Esophagus squamous epithelium (tissue), 5 donors: ENCODE data around the gene CNOT1. TPM values are rescaled to one million over a fixed set of nuclear protein-coding genes. Genes with fewer than 3 reads are reported as not detected.

Source experiments
- DNase-seq: peaks from one replicate; lab custom pipeline; 2025; lab: John Stamatoyannopoulos, UW
- H3K27ac ChIP-seq, 4 donors: fragments of 200-600 bp; sonication (generic); one replicate each; pipeline ENCODE4 v1.5.1; 2016 to 2019; ENCODE audit warnings: mild to moderate bottlenecking in 1 of 4
- H3K27me3 ChIP-seq, 4 donors: fragments of 200-600 bp; sonication (generic); 1 replicate in 3 of 4; 2 replicates in 1 of 4; pipeline versions ENCODE4 v1.5.1 to v1.6.0; 2017 to 2021; ENCODE audit warnings: antibody characterized with exemption in 1 of 4
- H3K36me3 ChIP-seq, 3 donors: fragments of 200-600 bp; sonication (generic); one replicate each; pipeline ENCODE4 v1.5.1; 2016 to 2019
- H3K4me1 ChIP-seq, 3 donors: fragments of 200-600 bp; sonication (generic); one replicate each; pipeline ENCODE4 v1.5.1; 2017 to 2019
- H3K4me3 ChIP-seq, 4 donors: fragments of 200-600 bp; sonication (generic); 1 replicate in 3 of 4; 2 replicates in 1 of 4; pipeline ENCODE4 v1.5.1; 2016 to 2019; ENCODE audit warnings: mild to moderate bottlenecking in 2 of 4, moderate library complexity in 1 of 4
- H3K9me3 ChIP-seq, 3 donors: fragments of 200-600 bp; sonication (generic); one replicate each; pipeline ENCODE4 v1.5.1; 2016 to 2019
- POLR2A ChIP-seq, 4 donors: fragments of 450-650 bp; IDR thresholded peaks; one replicate each; pipeline ENCODE4 v1.6.1; 2017; ENCODE audit warnings: antibody characterized with exemption in 4 of 4, mild to moderate bottlenecking in 4 of 4, moderate library complexity in 3 of 4
- WGBS, 2 donors: methylation state at CpG; one replicate each; pipeline ENCODE4 v1.1.5; 2018; 5-methylcytosine and 5-hydroxymethylcytosine counted together
- intact Hi-C: fragments of 100-400 bp; cut with DNase I; formaldehyde crosslinking; loops from one replicate; pipeline ENCODE4 v1.15.0; 2022
- total RNA-seq, 4 donors: library from RNA; depleted of rRNA; stranded (reverse); fragments of >200 nt; gene quantifications; one replicate each; pipeline ENCODE4 v1.1.0, GENCODE V29; 2016
- TF ChIP-seq, protein P1 (sequence below), 6 experiments: fragments of 450-650 bp in 4 of 6; fragments of 200-600 bp in 2 of 6; sonication (generic) in 2 of 6; IDR thresholded peaks; one replicate each; pipeline ENCODE4 v1.5.1; 2016 to 2019; ENCODE audit warnings: antibody characterized with exemption in 6 of 6, mild to moderate bottlenecking in 4 of 6, moderate library complexity in 4 of 6
- donor health status: DM: yes; HTN: yes; CAD: no.

The CNOT1 gene
- total RNA-seq, 4 donors from 2014 or later, result 124 to 229 (median 153) TPM

- H3K27ac ChIP-seq, result no peak overlapping the region
- WGBS, 2 donors, result 83 to 93% methylated on average over 2 of the region's 2 CpGs
Measured at GRCh38 chr16:58478427-58478826, 151.2 kb downstream of the CNOT1 start.

GRCh38 chr16:58476791-58477190 is 152.8 kb downstream of the CNOT1 start:
- no peak for DNase-seq
- 50 to 53% methylated on average over 1 of the region's 1 CpG for WGBS, 2 donors
- Histone ChIP-seq H3K36me3 (no peaks in the 10 kb centered on the region), H3K9me3 (no peaks in the 10 kb centered on the region), H3K4me3 (no peak overlapping the region), H3K27me3 (no peaks in the 10 kb centered on the region), H3K4me1 (peaks cover 0 to 14% (median 0%) of the 10 kb centered on the region in 3 donors), H3K27ac (no peak overlapping the region)
- TF ChIP-seq POLR2A (IDR thresholded peaks at IDR 0.05), result no peak
- TF ChIP-seq, protein P1, sequence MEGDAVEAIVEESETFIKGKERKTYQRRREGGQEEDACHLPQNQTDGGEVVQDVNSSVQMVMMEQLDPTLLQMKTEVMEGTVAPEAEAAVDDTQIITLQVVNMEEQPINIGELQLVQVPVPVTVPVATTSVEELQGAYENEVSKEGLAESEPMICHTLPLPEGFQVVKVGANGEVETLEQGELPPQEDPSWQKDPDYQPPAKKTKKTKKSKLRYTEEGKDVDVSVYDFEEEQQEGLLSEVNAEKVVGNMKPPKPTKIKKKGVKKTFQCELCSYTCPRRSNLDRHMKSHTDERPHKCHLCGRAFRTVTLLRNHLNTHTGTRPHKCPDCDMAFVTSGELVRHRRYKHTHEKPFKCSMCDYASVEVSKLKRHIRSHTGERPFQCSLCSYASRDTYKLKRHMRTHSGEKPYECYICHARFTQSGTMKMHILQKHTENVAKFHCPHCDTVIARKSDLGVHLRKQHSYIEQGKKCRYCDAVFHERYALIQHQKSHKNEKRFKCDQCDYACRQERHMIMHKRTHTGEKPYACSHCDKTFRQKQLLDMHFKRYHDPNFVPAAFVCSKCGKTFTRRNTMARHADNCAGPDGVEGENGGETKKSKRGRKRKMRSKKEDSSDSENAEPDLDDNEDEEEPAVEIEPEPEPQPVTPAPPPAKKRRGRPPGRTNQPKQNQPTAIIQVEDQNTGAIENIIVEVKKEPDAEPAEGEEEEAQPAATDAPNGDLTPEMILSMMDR (IDR thresholded peaks at IDR 0.05), result no peak
- intact Hi-C loops, result no loop called here

More at GRCh38 chr16:58478427-58478826, 151.2 kb downstream of the CNOT1 start:
- Histone ChIP-seq H3K4me1 (peaks cover 0 to 14% (median 0%) of the 10 kb centered on the region in 3 donors), H3K36me3 (no peaks in the 10 kb centered on the region), H3K4me3 (no peak overlapping the region), H3K27me3 (no peaks in the 10 kb centered on the region), H3K9me3 (no peaks in the 10 kb centered on the region)
- intact Hi-C loops, result no loop called here
- no peak for TF ChIP-seq POLR2A (IDR thresholded peaks at IDR 0.05)
- TF ChIP-seq, protein P1 (IDR thresholded peaks at IDR 0.05), result no peak
- no peak for DNase-seq

GRCh38 chr16:58475091-58475619 is 154.5 kb downstream of the CNOT1 start:
- intact Hi-C loops, result no loop called here
- H3K36me3 ChIP-seq, result no peaks in the 10 kb centered on the region
- DNase-seq, result no peak
- no peak overlapping the region for H3K4me3 ChIP-seq
- 47 to 58% methylated on average over 4 of the region's 4 CpGs for WGBS, 2 donors
- H3K4me1 ChIP-seq, result peaks cover 0 to 14% (median 0%) of the 10 kb centered on the region in 3 donors
- no peaks in the 10 kb centered on the region for H3K9me3 ChIP-seq
- TF ChIP-seq POLR2A (IDR thresholded peaks at IDR 0.05), result no peak
- TF ChIP-seq, protein P1 (IDR thresholded peaks at IDR 0.05), result no peak
- H3K27ac ChIP-seq, result peak overlapping the region in 1 of 4 donors; percentile 13
- no peaks in the 10 kb centered on the region for H3K27me3 ChIP-seq

DNA sequence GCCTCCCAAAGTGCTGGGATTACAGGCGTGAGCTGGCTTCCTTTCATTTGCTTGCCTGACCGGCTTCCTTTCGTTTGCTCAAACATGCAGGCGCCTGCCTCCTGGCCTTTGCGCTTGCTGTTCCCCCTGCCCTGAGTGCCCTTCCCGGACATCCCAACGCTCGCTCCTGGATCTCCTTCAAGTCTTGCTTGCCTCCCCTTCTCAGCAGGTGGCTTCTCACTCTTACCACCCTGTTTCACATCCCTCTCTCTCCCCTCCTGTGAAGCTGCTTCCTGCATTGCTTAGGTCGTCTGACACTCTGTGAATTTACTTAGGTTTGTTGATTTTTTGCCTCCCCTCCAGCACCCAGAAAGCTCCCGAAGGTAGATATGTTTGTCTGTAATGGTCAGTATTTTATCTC is 155.3 kb downstream of the CNOT1 start:
- Histone ChIP-seq H3K27me3 (no peaks in the 10 kb centered on the region), H3K4me3 (no peak overlapping the region), H3K36me3 (no peaks in the 10 kb centered on the region), H3K27ac (peak overlapping the region in 1 of 4 donors; percentile 14), H3K4me1 (peaks cover 0 to 14% (median 0%) of the 10 kb centered on the region in 3 donors), H3K9me3 (no peaks in the 10 kb centered on the region)
- WGBS, 2 donors, result 49 to 64% methylated on average over 10 of the region's 10 CpGs
- intact Hi-C loops, result no loop called here
- no peak for DNase-seq
- TF ChIP-seq POLR2A (IDR thresholded peaks at IDR 0.05), result no peak
- TF ChIP-seq, protein P1 (IDR thresholded peaks at IDR 0.05), result no peak

DNA sequence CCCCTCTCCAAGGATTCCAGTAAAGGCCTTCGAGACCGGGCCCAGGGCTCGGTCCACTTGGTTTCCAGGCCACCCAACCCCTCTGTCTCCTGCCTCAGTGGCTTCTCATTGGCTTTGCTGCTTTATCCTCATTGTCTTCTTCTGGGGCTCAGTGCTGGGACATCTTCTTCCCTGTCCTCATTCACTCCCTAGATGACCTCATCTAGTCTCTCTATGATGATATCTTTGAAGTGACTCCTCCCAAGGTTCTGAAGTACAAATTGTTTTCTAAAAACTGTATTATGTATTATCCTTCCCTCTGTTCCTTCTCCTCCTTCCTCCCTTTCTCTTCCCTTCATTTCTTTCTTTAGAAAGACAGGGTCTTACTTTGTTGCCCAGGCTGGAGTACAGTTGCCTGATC is 156.8 kb downstream of the CNOT1 start:
- Histone ChIP-seq H3K36me3 (no peaks in the 10 kb centered on the region), H3K9me3 (no peaks in the 10 kb centered on the region), H3K4me1 (peaks cover 0 to 14% (median 0%) of the 10 kb centered on the region in 3 donors), H3K27me3 (peaks cover 0 to 11% (median 0%) of the 10 kb centered on the region in 4 donors), H3K27ac (no peak overlapping the region), H3K4me3 (no peak overlapping the region)
- WGBS, 2 donors, result 82 to 86% methylated on average over 3 of the region's 3 CpGs
- intact Hi-C loops, result no loop called here
- TF ChIP-seq, protein P1 (IDR thresholded peaks at IDR 0.05), result no peak
- TF ChIP-seq POLR2A (IDR thresholded peaks at IDR 0.05), result no peak
- DNase-seq, result no peak
